ENCODE measurements around the gene FGF18.

FGF18 gene

DNA sequence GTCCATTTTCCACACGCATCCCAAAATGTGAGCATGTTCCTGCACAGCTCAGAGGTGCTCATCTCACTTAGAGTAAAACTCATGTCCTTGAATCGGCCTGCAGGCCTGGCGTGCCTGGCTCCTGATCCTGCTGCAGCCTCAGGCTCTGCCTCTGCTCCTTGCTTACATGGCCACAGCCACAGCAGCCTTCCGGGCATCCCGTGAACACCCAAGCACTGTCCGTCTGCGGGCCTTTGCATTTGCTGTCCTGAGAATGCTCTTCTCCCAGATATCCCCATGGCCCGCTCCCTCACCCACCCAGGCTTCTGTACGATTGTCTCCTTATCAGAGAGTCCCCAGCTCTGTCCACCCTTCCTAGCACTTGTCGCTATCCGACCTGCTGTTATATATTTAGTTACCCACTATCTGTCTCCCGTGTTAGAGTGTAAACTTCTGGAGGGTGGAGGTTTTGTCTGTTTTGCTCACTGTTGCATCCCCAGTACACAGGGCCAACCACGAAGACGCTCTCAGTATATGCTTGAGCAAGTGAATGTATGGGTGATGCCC is 21.9 kb downstream of the FGF18 start:
- DNase-seq (ENCODE audit: low read depth in 2 of 2), result no peak

- no peak for DNase-seq (ENCODE audit: low read depth in 2 of 2)
Measured at GRCh38 chr5:171442287-171443042, 23.0 kb downstream of the FGF18 start.

DNA sequence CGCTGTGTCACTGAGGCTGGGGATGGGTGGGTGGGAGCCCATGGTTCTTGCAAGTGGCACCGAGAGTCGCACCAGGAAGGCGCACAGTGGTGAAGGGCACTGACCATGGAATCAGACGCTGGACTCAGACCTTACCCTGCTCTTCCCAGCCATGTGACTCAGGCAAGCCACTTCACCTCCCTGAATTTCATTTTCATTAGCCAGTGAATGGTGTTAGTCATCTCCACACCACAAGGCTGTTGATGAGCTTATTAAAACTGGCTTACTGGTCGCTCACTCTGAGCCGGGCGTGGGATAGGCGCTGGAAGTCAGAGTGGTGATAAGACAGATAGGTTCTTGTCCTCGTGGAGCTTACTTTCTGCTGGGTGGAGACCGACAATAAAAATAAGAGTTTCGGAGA is 25.1 kb downstream of the FGF18 start:
- DNase-seq (ENCODE audit: low read depth in 2 of 2), result no peak

DNA sequence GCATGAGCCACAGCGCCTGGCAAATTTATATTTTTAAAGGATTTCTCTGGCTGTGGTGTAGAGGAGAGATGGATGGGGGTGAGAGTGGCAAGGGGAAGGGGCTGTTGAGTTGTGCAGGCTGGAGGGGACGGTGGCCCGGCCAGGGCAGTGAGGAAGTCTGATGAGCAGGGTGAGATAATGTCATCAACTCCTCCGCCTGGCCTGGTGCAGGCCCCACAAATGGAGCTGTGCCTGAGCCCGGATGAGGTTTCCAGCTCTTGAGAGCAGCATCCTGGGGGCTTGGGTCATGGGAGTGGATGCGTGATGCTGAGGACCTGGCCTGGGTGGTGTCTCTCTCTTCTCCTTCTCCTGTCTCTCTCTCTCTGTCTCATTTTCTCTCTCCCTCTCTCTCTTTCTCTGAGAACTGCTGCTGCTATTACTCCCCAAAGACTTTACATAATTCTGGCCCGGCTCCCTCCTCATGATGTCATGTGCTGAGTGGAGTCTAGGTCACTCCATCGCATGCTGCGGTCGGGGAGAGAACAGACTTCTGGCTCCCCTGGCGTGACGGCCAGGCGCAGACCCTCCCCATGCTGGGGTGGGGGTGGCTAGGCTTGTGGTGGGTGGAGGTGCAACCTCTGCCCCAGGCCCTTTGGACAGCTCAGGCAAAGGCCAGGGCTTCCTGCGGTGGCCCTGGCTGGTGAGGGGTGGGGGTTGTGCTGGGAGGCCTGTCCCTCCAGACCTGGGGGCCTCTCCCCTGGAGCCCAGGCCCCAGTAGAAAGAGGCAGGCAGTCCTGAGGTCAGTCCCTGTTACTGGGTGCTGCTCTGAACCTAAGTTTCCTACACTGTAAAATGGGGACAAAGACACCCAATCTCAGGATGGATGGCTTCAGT is 26.4 kb downstream of the FGF18 start:
- no peak for DNase-seq (ENCODE audit: low read depth in 2 of 2)

GRCh38 chr5:171447226-171447625 is 27.8 kb downstream of the FGF18 start:
- DNase-seq (ENCODE audit: low read depth in 2 of 2), result no peak

DNA sequence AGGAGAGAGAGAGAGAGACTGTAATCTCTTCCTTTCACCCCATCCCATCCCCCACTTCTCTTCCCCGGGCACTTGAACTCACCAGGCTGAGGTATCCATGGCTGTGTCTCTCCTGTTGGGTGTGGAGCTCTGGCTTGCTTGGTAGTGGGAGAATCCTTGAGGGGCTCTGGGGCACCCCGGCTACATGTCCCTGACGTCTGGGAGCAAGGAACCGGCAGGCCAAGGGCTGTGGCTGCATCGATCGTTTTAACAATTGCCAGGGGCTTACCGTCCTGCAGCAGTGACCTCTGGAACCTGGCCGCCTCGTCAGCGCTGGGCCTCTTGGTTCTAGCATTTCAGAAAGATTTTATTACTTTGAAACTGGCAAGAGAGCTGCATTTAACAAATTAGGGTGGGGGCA is 30.0 kb downstream of the FGF18 start:
- DNase-seq (ENCODE audit: low read depth in 2 of 2), result no peak

GRCh38 chr5:171450423-171451331 is 31.2 kb downstream of the FGF18 start:
- DNase-seq (ENCODE audit: low read depth in 2 of 2), result no peak

GRCh38 chr5:171451421-171451820 is 32.0 kb downstream of the FGF18 start:
- no peak for DNase-seq (ENCODE audit: low read depth in 2 of 2)

- DNase-seq (ENCODE audit: low read depth in 2 of 2), result no peak
Measured at GRCh38 chr5:171453056-171453725, 33.7 kb downstream of the FGF18 start.

DNA sequence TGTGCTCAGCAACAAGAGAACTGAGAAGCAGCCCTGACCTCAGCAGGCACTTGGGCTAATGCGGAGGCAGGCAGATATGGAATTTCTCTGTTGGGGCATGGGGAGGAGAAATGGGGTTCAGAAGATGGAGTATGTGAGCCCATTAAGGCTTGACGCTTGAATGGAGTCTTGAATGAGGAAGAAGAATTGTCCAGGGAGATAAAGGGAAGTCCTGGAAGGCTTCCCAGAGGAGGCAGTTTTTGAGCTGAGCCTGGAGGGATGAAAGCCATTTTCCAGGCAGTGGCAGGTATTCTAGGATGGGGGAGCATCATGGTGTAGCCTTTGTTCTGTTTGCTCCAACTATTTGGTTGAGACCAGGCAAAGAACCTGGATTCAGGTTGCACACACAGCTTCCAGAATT is 34.5 kb downstream of the FGF18 start:
- no peak for DNase-seq (ENCODE audit: low read depth in 2 of 2)

- DNase-seq (ENCODE audit: low read depth in 2 of 2), result no peak
Measured at GRCh38 chr5:171454549-171454948, 35.1 kb downstream of the FGF18 start.

GRCh38 chr5:171455522-171455921 is 36.1 kb downstream of the FGF18 start:
- DNase-seq (ENCODE audit: low read depth in 2 of 2), result no peak

GRCh38 chr5:171457208-171457981 is 37.9 kb downstream of the FGF18 start:
- DNase-seq (ENCODE audit: low read depth in 2 of 2), result no peak

DNA sequence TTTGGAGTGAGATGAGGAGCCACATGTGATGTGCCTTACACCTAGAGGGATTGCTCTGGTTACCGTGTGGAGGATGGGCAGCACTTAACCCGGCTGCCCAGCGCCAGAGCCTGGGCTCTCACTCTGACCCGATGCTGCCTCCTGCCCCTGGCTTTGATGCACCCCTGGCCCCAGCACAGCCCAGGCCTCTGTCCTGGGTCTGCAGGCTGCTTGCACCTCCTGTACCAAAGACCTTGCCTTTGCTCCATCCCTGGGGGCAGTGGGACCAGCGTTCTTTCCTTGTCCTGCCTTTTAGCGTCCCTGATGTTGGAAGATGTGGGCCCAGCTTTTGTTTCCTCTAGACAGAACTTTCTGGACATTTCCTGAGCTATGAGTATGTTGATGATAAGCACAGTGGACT is 40.4 kb downstream of the FGF18 start:
- DNase-seq (ENCODE audit: low read depth in 2 of 2), result no peak

GRCh38 chr5:171462136-171462927 is 42.9 kb downstream of the FGF18 start:
- DNase-seq (ENCODE audit: low read depth in 2 of 2), result no peak

DNA sequence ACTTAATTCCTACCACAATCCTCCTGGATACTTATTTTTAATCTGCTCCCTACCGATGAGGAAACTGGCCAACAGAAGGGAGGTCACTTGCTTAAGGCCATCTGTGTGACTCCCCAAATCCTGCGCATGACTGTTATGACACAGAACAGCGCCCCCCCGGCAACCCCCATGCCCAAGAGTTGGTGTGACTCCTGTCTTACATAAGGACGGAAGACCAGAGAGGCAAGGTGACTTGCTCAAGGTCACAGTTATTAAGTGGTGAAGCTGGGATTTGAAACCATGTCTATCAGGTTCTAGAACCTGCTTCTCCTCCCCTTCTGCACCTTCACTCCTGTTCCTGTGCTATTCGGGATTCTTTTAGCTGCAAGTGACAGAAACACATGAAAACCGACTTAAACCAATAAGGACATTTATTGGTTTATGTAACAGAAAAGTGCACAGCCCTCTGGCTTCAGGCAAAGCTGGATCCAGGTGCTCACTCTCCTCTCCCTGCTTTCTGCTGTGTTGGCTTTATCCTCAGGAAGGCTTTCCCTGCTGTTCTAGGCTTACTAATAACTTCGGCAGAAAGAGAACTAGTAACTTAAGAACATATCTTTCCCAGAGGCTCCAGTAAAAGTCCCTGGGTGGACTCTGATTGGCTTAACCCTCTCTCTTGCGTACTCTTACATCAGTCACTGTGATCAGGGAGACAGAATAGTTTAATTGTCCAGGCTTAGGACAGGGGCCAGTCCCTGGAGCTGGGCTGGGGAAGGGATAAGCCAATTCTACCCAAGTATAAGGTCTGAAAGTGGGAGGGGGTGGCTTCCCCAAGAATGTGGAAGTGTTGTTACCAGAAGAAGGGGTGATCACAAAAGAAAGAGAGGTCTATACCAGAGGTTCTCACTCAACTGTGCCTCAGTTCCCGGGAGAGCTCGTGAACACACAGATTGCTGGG is 43.7 kb downstream of the FGF18 start:
- no peak for DNase-seq (ENCODE audit: low read depth in 2 of 2)

DNA sequence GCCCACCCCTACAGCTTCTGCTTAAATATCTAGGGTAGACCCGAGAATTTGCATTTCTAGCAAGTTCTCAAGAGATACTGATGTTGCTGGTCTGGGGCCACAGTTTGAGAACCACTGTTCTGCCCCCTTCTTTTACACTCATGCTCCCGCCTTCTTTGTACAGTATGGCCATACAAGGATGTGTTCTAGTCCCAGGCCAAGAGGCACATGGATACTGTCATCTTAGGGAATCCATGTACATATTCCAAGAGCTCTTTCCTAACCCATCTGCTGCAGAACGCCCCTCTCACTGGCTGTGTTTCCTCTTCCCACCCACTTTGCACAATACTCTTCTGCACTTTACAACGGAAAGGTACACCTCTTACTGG is 44.4 kb downstream of the FGF18 start:
- no peak for DNase-seq (ENCODE audit: low read depth in 2 of 2)

GRCh38 chr5:171464829-171465228 is 45.4 kb downstream of the FGF18 start:
- DNase-seq (ENCODE audit: low read depth in 2 of 2), result no peak

- no peak for DNase-seq (ENCODE audit: low read depth in 2 of 2)
Measured at GRCh38 chr5:171467107-171467506, 47.7 kb downstream of the FGF18 start.
